HEK293 (cell line): ENCODE data around the gene TRMT5.

ENCODE experiments used
- CTCF ChIP-seq: fragments of 450-650 bp; formaldehyde crosslinking; IDR thresholded peaks from 2 replicates; pipeline ENCODE4 v1.5.1; 2016; ENCODE audit warnings: missing biosample characterization, missing genetic modification characterization
- REST ChIP-seq: fragments of 450-650 bp; formaldehyde crosslinking; IDR thresholded peaks from 2 replicates; pipeline ENCODE4 v1.5.1; 2016; ENCODE audit warnings: missing biosample characterization, missing genetic modification characterization
- YY1 ChIP-seq: fragments of 450-650 bp; formaldehyde crosslinking; IDR thresholded peaks from 2 replicates; pipeline ENCODE4 v1.5.1; 2018; ENCODE audit warnings: missing biosample characterization, missing genetic modification characterization
- ZNF121 ChIP-seq: fragments of 450-650 bp; formaldehyde crosslinking; IDR thresholded peaks from 2 replicates; pipeline ENCODE4 v1.5.1; 2016; ENCODE audit warnings: missing biosample characterization, missing genetic modification characterization
- ZNF23 ChIP-seq: fragments of 450-650 bp; formaldehyde crosslinking; IDR thresholded peaks from 2 replicates; pipeline ENCODE4 v1.5.1; 2016; ENCODE audit warnings: missing biosample characterization, missing genetic modification characterization, borderline replicate concordance
- ZNF366 ChIP-seq: fragments of 450-650 bp; formaldehyde crosslinking; conservative IDR thresholded peaks from 2 replicates; pipeline ENCODE4 v1.5.1; 2016; ENCODE audit warnings: missing biosample characterization, missing genetic modification characterization
- ZNF473 ChIP-seq: fragments of 450-650 bp; formaldehyde crosslinking; IDR thresholded peaks from 2 replicates; pipeline ENCODE4 v1.5.1; 2017; ENCODE audit warnings: missing biosample characterization, missing genetic modification characterization
- ZNF561 ChIP-seq: fragments of 450-650 bp; IDR thresholded peaks from 2 replicates; pipeline ENCODE4 v1.5.1; 2018; ENCODE audit warnings: missing biosample characterization, missing genetic modification characterization, borderline replicate concordance
- ZNF776 ChIP-seq: fragments of 450-650 bp; formaldehyde crosslinking; IDR thresholded peaks from 2 replicates; pipeline ENCODE4 v1.5.0; 2017; ENCODE audit warnings: missing biosample characterization, missing genetic modification characterization, borderline replicate concordance
- ZSCAN5A ChIP-seq: fragments of 450-650 bp; formaldehyde crosslinking; IDR thresholded peaks from 2 replicates; pipeline ENCODE4 v1.5.1; 2016; ENCODE audit warnings: missing biosample characterization, missing genetic modification characterization

DNA sequence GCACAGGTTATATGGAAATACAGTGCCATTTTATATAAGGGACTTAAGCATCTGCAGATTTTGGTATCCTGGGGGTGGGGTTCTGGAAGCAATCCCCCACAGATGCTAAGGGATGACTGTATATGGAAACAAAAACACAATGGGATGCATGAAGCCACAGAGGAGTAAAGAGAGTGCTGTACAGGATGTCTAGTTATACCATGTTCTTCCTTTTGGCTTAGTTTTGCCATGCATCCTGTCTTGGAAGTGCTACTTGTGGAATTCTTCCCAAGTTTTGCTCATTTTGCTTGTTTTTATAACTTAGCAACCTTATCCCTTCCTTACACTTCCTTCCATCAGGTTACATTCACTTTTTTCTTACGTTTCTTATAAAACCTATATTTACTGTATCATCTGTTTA, 55.6 kb downstream of the TRMT5 start:
- TF ChIP-seq CTCF (tag by site-specific recombination) (no peak), ZNF473 (tag by site-specific recombination) (no peak), REST (tag by site-specific recombination) (no peak), ZNF366 (tag by site-specific recombination) (no peak), ZNF23 (tag by site-specific recombination) (no peak), ZNF121 (tag by site-specific recombination) (no peak), ZNF561 (tag by site-specific recombination) (no peak), ZSCAN5A (no peak), ZNF776 (tag by site-specific recombination) (no peak), YY1 (tag by site-specific recombination) (no peak)
